ENCODE data around the gene CYP2S1.
A peak's percentile ranks its signal among the peaks of the same experiment; 100 is the strongest.

CYP2S1 gene

DNA sequence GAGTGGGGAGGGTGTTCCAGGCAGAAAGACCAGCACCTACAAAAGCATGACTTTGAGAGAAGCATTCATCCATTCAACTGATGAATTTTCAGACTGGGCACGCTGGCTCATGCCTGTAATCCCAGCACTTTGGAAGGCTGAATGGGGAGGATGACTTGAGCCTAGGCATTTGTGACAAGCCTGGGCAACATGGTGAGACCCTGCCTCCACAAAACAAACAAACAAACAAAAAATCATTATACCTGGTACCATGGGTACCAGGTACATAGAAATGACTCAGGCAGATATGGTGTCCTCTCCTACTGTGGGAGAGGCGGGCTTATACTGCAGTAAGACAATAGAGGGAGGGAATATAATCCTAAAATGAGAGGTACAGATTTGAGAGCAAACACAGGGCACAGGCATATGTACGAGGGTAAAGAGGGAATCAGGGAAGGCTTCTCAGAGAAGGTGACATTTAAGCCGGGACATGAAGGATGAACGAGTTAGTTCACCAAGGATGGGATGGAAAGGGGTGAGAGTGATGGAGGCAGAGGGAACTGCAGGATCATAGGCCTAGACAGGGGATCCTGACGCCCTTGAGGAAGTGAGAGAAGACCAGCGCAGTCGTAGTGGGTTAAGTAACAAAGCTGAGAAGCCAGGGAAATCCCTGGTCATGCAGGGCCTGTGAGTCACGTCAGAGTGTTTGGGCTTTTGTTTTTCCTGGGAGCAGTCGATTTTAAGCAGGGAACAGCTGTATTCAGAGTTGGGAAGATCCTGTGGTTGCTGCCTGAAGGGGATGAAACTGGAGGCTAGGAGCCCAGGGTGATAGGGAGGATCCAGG is 2.9 kb downstream of the CYP2S1 start:
- no peak for DNase-seq

GRCh38 chr19:41198559-41198958 is 5.5 kb downstream of the CYP2S1 start:
- DNase-seq, result no peak

DNA sequence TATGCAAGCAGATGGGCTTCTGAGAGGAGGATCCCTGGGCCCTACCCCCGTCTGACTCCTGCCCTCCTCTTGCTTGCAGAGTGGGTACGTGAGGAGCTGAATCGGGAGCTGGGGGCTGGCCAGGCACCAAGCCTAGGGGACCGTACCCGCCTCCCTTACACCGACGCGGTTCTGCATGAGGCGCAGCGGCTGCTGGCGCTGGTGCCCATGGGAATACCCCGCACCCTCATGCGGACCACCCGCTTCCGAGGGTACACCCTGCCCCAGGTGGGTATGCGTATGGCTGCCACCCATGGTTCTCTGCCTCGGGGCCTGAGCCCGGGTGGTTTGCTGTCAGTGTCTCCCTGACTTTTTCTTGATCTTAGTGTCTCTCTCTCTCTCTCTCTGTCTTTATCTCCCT is 10.4 kb downstream of the CYP2S1 start:
- no peak for DNase-seq

- peak; percentile 21 for DNase-seq
Observed at GRCh38 chr19:41204338-41204737, 11.3 kb downstream of the CYP2S1 start.

DNA sequence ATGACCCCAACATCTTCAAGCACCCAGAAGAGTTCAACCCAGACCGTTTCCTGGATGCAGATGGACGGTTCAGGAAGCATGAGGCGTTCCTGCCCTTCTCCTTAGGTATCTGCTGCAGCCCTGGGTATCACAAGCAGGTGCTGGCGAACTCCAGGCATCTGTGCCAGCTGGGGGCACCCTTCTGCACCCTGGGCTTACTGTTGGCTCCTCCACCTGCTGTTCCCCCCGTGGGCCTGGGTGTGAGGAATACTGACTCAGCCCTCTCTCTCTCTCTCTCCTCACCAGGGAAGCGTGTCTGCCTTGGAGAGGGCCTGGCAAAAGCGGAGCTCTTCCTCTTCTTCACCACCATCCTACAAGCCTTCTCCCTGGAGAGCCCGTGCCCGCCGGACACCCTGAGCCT is 13.0 kb downstream of the CYP2S1 start:
- DNase-seq, result no peak

DNA sequence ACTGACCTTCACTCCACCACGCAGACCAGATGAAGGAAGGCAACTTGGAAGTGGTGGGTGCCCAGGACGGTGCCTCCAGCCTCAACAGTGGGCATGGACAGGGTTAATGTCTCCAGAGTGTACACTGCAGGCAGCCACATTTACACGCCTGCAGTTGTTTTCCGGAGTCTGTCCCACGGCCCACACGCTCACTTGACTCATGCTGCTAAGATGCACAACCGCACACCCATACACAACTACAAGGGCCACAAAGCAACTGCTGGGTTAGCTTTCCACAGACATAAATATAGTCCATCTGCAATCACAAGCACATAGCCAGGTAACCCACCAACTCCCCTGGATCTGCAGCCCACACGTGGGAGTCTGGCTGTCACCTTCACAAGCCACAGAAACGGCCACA is 13.4 kb downstream of the CYP2S1 start:
- DNase-seq, result no peak

- DNase-seq, result no peak
Observed at GRCh38 chr19:41206926-41207750, 14.1 kb downstream of the CYP2S1 start.

DNA sequence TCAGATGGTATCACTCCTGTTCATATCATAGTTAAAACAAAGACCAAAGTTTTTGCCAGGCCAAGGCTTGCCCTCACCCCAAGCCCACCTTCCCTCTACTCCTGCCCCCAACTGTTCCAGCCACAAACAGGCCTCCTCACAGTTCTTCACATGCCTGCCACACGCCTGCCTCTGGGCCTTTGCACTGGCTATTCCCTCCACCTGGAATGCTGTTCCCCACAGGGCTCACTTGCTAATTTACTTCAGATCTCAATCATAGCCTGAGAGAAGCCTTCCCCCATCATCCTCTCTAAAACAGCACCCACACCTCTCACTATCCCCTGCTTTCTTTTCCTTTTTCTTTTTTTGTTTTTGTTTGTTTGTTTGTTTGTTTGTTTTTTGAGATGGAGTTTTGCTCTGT is 21.1 kb downstream of the CYP2S1 start:
- no peak for DNase-seq

DNA sequence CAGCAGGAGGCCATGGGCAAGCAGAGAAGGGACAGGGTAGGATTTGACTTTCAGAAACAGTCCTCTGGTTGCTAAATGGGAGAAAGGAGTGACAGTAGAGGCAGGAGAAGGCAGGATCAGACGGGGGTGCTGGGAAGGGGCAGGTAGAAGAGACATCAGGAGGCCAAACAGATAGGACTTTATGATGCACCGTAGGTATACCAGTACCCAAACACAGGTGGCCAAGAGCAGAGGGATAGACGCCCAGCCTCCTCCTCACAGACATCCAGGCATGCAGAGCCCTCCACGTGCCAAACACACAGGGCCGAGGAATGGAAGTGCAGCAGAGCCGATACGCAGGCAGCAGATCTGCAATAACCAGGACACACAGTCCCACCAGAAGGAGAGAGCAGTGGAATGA is 24.7 kb downstream of the CYP2S1 start:
- DNase-seq, result no peak

DNA sequence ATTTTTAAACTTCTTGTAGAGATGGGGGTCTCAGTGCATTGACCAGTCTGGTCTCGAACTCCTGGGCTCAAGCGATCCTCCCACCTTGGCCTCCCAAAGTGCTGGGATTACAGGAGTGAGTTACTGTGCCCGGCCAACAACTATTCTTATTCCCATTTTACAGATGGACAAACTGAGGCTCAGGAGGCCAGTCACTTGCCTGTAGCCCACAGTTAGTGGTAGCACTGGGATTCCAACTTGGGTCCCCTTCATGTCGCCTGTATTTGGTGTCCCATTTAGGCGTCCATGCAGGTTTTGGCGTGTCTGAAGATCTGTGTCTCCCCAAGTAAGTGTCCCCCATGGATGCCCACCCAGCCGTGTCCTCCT is 25.2 kb downstream of the CYP2S1 start:
- no peak for DNase-seq

DNA sequence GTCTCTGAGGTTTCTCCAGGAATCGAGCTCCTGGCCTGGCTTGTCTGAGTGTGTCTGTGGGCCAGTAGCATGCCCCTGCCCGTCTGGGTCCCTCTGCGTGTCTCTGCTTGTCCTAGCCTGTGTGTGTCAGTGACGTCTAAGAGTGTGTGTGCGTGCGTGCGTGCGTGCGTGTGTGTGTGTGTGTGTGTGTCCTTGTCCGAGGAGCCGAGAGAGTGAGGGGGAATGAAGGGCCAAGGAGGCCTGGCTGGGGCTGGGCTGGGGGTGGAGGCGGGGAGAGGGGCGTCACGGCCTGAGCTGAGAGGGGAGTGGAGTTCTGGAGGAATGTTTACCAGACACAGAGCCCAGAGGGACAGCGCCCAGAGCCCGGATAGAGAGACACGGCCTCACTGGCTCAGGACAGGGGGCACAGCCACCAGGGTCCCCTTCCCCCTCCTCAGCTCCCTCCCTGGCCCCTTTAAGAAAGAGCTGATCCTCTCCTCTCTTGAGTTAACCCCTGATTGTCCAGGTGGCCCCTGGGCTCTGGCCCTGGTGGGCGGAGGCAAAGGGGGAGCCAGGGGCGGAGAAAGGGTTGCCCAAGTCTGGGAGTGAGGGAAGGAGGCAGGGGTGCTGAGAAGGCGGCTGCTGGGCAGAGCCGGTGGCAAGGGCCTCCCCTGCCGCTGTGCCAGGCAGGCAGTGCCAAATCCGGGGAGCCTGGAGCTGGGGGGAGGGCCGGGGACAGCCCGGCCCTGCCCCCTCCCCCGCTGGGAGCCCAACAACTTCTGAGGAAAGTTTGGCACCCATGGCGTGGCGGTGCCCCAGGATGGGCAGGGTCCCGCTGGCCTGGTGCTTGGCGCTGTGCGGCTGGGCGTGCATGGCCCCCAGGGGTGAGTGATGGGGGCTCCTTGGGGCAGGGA is 25.8 kb downstream of the CYP2S1 start, which contains the start of gene AXL:
Gene AXL, plus strand, starts transcription at position 609 of the 893 bp plus-strand sequence. Its CDS starts 170 bp downstream, at position 779.
- DNase-seq, result no peak

DNA sequence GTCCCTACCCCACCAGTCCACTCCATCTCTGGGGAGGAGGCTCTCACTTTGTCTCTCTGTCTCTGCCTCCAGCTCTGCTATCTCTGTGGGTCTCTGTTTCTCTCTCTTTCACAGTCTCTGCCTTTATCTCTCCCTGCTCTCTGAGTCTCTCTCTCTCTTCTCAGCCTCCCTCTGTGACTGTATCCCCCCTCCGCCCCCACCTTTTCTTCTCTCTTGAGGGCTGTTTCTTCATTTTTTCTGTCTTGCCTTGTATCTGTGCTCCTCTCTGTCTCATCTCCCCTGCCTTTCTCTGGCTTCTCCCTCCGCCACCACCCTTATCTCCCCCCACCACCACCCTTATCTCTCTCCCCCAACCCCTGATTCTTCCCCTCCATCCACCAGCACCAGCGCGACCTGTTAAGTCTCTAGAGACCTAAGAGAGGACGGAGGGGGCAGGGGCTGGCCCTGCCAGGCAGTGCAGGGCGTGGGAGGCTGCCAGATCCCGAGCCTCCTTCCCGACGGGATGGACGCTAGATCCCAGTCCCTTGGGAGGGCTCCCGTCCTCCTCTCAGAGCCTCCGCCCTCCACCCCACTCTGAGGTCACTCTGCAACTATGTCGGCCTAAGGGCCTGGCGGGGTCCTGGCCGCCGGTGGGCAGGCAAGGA is 27.0 kb downstream of the CYP2S1 start:
- DNase-seq, result no peak

GRCh38 chr19:41220811-41221210 is 27.8 kb downstream of the CYP2S1 start:
- DNase-seq, result no peak

- DNase-seq, result no peak
Observed at GRCh38 chr19:41221514-41222205, 28.6 kb downstream of the CYP2S1 start.

GRCh38 chr19:41222240-41222639 is 29.2 kb downstream of the CYP2S1 start:
- no peak for DNase-seq

DNA sequence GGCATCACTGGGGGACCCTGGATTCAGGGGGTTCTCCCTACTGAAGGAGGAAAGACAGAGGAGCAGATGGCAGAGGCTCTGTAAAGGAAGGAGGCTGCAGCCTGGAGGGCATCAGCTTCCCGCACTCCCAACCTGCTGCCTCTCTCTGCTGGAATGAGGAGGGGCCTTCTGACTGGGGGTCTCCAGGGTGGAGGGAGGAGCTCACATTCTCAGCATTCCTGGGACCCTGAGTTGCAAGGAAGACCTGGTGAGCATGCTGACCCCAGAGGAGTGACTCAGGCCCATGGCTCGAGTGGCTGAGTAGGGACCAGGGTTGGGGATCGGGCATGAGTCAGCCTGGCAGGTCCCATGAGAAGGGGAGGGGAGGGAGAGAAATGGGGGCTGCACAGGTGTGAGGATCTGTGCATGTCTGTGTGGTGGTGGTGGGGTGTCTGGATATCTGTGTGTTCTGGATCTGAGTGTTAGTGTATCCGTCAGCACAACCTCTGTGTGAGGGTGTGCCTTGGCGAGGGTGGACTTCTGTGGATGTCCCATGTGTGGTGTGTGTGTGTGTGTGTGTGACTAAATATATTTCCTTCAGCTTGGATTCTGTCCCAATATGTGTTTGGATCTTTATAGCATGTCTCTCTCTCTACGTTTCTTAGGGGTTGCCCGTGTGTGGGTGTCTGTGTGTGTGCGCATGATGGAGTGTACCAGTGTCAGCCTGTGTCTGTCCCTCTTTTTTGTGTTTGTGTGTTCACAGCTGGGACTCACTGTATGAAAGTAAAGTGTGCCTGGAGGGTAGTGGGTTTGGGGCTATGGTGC is 30.6 kb downstream of the CYP2S1 start:
- no peak for DNase-seq

DNA sequence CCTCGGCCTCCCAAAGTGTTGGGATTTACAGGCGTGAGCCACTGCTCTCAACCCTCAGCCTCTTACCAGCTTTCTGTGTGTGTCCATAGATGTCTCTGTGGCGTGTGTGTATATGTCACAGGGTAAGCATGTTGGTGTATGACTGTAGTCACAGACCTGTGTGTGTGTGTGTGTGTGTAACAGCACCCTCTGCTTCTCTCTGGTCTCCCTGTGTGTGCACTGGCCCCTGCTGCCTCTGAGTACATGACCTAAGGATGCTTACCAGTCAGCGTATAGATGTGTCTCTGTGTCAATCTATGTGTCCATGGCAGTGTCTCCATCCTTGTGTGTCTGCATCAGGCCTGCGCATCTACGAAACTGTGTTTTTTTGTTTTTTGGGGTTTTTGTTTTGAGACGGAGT is 31.6 kb downstream of the CYP2S1 start:
- DNase-seq, result no peak

GRCh38 chr19:41225238-41226052 is 32.4 kb downstream of the CYP2S1 start:
- DNase-seq, result no peak

GRCh38 chr19:41226053-41226873 is 33.2 kb downstream of the CYP2S1 start:
- no peak for DNase-seq

All from NCI-H2171 treated with DMSO at 0.1 percent for 48 hours (cell line).